Karpas-422 (cell line): Measurements from ENCODE around the gene F5. TPM values are rescaled to one million over a fixed set of nuclear protein-coding genes. Genes with fewer than 3 reads are reported as not detected.
"Not testable (repeated sequence)": the region's sequence is repeated elsewhere in the genome, so short reads cannot be mapped to it uniquely, and the experiment has no call there.

ENCODE experiments used
- DNase-seq: peaks from one replicate; pipeline ENCODE4 v3.0.0-alpha.2; 2015
- H2AFZ ChIP-seq: fragments of 200-600 bp; sonication (generic); 2 replicates; pipeline ENCODE4 v1.6.1; 2014; ENCODE audit warnings: antibody characterized with exemption, low read length, mixed read lengths
- H3K27ac ChIP-seq: fragments of 200-600 bp; sonication (generic); 2 replicates; pipeline ENCODE4 v1.5.1; 2014; ENCODE audit warnings: mild to moderate bottlenecking, low read length, moderate library complexity
- H3K27me3 ChIP-seq: fragments of 200-600 bp; sonication (generic); 2 replicates; pipeline ENCODE4 v1.6.1; 2014; ENCODE audit warnings: low read length, mixed read lengths
- H3K36me3 ChIP-seq: fragments of 200-600 bp; sonication (generic); 2 replicates; pipeline ENCODE4 v1.6.1; 2014; ENCODE audit warnings: low read length, mixed read lengths; ENCODE audit not compliant: insufficient read depth
- H3K4me1 ChIP-seq: fragments of 200-600 bp; sonication (generic); 2 replicates; pipeline ENCODE4 v1.6.1; 2014; ENCODE audit warnings: mild to moderate bottlenecking, low read length, mixed read lengths
- H3K4me2 ChIP-seq: fragments of 200-600 bp; sonication (generic); 2 replicates; pipeline ENCODE4 v1.6.1; 2014; ENCODE audit warnings: low read length, low read depth, mild to moderate bottlenecking; ENCODE audit not compliant: poor library complexity, severe bottlenecking
- H3K4me3 ChIP-seq: fragments of 200-600 bp; sonication (generic); 2 replicates; pipeline ENCODE4 v1.5.1; 2014; ENCODE audit warnings: mild to moderate bottlenecking, antibody characterized with exemption, low read length, mixed read lengths
- H3K79me2 ChIP-seq: fragments of 200-600 bp; sonication (generic); 2 replicates; pipeline ENCODE4 v1.6.1; 2014; ENCODE audit warnings: mild to moderate bottlenecking, low read length, mixed read lengths
- H3K9ac ChIP-seq: fragments of 200-600 bp; sonication (generic); 2 replicates; pipeline ENCODE4 v1.6.0; 2014; ENCODE audit warnings: low read length
- H3K9me2 ChIP-seq: fragments of 200-600 bp; sonication (generic), shearing (Covaris generic); replicated peaks from 2 replicates; pipeline ENCODE4 v1.6.0; 2014; ENCODE audit warnings: mild to moderate bottlenecking, low read length, moderate library complexity; ENCODE audit not compliant: insufficient read depth
- H3K9me3 ChIP-seq: fragments of 300-700, 200-600 bp; sonication (generic); 2 replicates; pipeline ENCODE4 v1.6.1; 2014; ENCODE audit warnings: low read length, mixed read lengths
- H4K20me1 ChIP-seq: fragments of 200-600 bp; sonication (generic); 2 replicates; pipeline ENCODE4 v1.6.1; 2014; ENCODE audit warnings: mild to moderate bottlenecking, antibody characterized with exemption, low read length, low read depth; ENCODE audit not compliant: insufficient read depth
- total RNA-seq: library from RNA; depleted of rRNA; stranded (reverse); fragments of >200 nt; shearing (Covaris generic); gene quantifications from 2 replicates; pipeline ENCODE4 v1.2.3, GENCODE V29; 2014; ENCODE audit warnings: low replicate concordance

F5 gene
- total RNA-seq, 1 experiment from 2014 or later, result not detected

DNA sequence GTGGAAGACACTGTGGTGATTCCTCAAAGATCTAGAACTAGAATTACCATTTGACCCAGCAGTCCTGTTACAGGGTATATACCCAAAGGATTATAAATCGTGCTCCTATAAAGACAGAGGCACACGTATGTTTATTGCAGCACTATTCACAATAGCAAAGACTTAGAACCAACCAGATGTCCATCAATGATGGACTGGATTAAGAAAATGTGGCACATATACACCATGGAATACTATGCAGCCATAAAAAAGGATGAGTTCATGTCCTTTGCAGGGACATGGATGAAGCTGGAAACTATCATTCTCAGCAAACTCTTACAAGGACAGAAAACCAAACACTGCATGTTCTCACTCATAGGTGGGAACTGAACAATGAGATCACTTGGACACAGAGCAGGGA is 82.7 kb downstream of the F5 start:
- not testable (repeated sequence) for DNase-seq, H2AFZ ChIP-seq, H4K20me1 ChIP-seq, H3K9ac ChIP-seq, H3K4me1 ChIP-seq, H3K36me3 ChIP-seq, H3K27ac ChIP-seq, H3K4me2 ChIP-seq, H3K9me2 ChIP-seq, H3K27me3 ChIP-seq, H3K79me2 ChIP-seq, H3K4me3 ChIP-seq, H3K9me3 ChIP-seq

GRCh38 chr1:169499807-169500206 is 86.5 kb downstream of the F5 start:
- no peaks in the 10 kb centered on the region for H3K9me2 ChIP-seq
- no peak overlapping the region for H3K9ac ChIP-seq
- no peak overlapping the region for H3K4me2 ChIP-seq
- DNase-seq, result no peak
- no peak overlapping the region for H3K27ac ChIP-seq
- H2AFZ ChIP-seq, result no peak overlapping the region
- no peaks in the 10 kb centered on the region for H3K4me1 ChIP-seq
- H3K36me3 ChIP-seq, result no peaks in the 10 kb centered on the region
- no peaks in the 10 kb centered on the region for H4K20me1 ChIP-seq
- no peaks in the 10 kb centered on the region for H3K79me2 ChIP-seq
- no peaks in the 10 kb centered on the region for H3K27me3 ChIP-seq
- H3K4me3 ChIP-seq, result no peak overlapping the region
- no peaks in the 10 kb centered on the region for H3K9me3 ChIP-seq

DNA sequence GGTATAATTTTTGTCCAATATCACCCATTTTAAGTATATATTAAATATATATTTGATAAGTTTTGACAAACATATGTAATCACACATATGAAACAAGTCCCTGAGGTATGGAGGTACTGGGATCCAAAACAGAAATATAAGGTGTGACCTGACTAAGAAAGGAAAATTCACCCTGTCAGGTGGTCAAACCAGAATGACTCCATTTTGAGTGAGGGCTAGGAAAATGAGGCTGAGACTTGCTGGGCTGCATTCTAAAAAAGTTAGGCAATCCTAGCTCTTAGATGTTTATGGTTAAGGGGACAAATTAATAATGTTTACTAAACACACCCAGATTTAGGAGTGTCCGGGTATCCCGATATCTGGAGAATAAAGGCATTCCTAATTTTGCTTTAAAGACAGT is 89.0 kb downstream of the F5 start:
- H3K4me2 ChIP-seq, result no peak overlapping the region
- no peaks in the 10 kb centered on the region for H3K36me3 ChIP-seq
- H3K9me2 ChIP-seq, result no peaks in the 10 kb centered on the region
- no peaks in the 10 kb centered on the region for H3K9me3 ChIP-seq
- H3K4me3 ChIP-seq, result no peak overlapping the region
- no peaks in the 10 kb centered on the region for H3K4me1 ChIP-seq
- no peak overlapping the region for H2AFZ ChIP-seq
- no peak overlapping the region for H3K27ac ChIP-seq
- no peak for DNase-seq
- no peak overlapping the region for H3K9ac ChIP-seq
- no peaks in the 10 kb centered on the region for H3K79me2 ChIP-seq
- H3K27me3 ChIP-seq, result no peaks in the 10 kb centered on the region
- H4K20me1 ChIP-seq, result no peaks in the 10 kb centered on the region

DNA sequence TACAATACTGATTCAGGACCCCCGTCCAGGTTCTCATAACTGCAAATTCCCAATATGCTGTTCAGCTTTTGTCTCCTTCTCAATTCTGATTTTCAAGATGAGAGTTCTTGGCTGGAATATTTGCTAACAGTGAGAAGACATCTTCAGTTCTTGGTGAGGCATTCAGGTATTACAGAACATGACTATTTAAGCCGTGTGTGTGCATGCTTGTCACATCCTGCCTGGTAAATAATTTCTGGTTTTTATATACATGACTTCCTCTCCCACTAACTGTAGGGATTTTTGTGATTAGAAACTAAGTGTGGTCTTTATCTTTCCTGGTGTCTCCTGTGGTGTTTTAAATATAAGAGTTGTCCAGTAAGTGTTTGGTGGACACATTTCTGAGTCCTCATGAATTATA is 90.4 kb downstream of the F5 start:
- H3K4me1 ChIP-seq, result no peaks in the 10 kb centered on the region
- H3K9ac ChIP-seq, result no peak overlapping the region
- no peak overlapping the region for H2AFZ ChIP-seq
- no peaks in the 10 kb centered on the region for H3K9me3 ChIP-seq
- no peaks in the 10 kb centered on the region for H3K36me3 ChIP-seq
- DNase-seq, result no peak
- no peak overlapping the region for H3K4me3 ChIP-seq
- no peak overlapping the region for H3K4me2 ChIP-seq
- H3K27me3 ChIP-seq, result no peaks in the 10 kb centered on the region
- H3K9me2 ChIP-seq, result no peaks in the 10 kb centered on the region
- H4K20me1 ChIP-seq, result no peaks in the 10 kb centered on the region
- H3K27ac ChIP-seq, result no peak overlapping the region
- H3K79me2 ChIP-seq, result no peaks in the 10 kb centered on the region

GRCh38 chr1:169495046-169495775 is 91.1 kb downstream of the F5 start:
- no peaks in the 10 kb centered on the region for H3K79me2 ChIP-seq
- no peaks in the 10 kb centered on the region for H3K27me3 ChIP-seq
- no peak overlapping the region for H3K9ac ChIP-seq
- no peak overlapping the region for H3K4me3 ChIP-seq
- no peak overlapping the region for H3K4me2 ChIP-seq
- no peaks in the 10 kb centered on the region for H3K9me2 ChIP-seq
- no peak overlapping the region for H2AFZ ChIP-seq
- no peak overlapping the region for H3K27ac ChIP-seq
- H3K36me3 ChIP-seq, result no peaks in the 10 kb centered on the region
- H3K9me3 ChIP-seq, result no peaks in the 10 kb centered on the region
- DNase-seq, result no peak
- H4K20me1 ChIP-seq, result no peaks in the 10 kb centered on the region
- no peaks in the 10 kb centered on the region for H3K4me1 ChIP-seq

- Histone ChIP-seq H3K9ac (no peak overlapping the region), H3K9me2 (no peaks in the 10 kb centered on the region), H2AFZ (no peak overlapping the region), H3K36me3 (no peaks in the 10 kb centered on the region), H3K4me1 (no peaks in the 10 kb centered on the region), H3K9me3 (no peaks in the 10 kb centered on the region), H3K79me2 (no peaks in the 10 kb centered on the region), H3K4me3 (no peak overlapping the region), H3K4me2 (no peak overlapping the region), H4K20me1 (no peaks in the 10 kb centered on the region), H3K27ac (no peak overlapping the region), H3K27me3 (no peaks in the 10 kb centered on the region)
- DNase-seq, result no peak
Observed at GRCh38 chr1:169494343-169494742, 91.9 kb downstream of the F5 start.

GRCh38 chr1:169493251-169493650 is 93.0 kb downstream of the F5 start:
- DNase-seq, result no peak
- no peak overlapping the region for H3K4me3 ChIP-seq
- H3K27ac ChIP-seq, result no peak overlapping the region
- H3K9ac ChIP-seq, result no peak overlapping the region
- no peaks in the 10 kb centered on the region for H3K9me3 ChIP-seq
- H4K20me1 ChIP-seq, result no peaks in the 10 kb centered on the region
- H3K4me2 ChIP-seq, result no peak overlapping the region
- H3K4me1 ChIP-seq, result no peaks in the 10 kb centered on the region
- H3K27me3 ChIP-seq, result no peaks in the 10 kb centered on the region
- H3K36me3 ChIP-seq, result no peaks in the 10 kb centered on the region
- no peak overlapping the region for H2AFZ ChIP-seq
- H3K79me2 ChIP-seq, result no peaks in the 10 kb centered on the region
- no peaks in the 10 kb centered on the region for H3K9me2 ChIP-seq

- no peaks in the 10 kb centered on the region for H3K79me2 ChIP-seq
- H3K4me2 ChIP-seq, result no peak overlapping the region
- no peaks in the 10 kb centered on the region for H3K27me3 ChIP-seq
- no peak overlapping the region for H2AFZ ChIP-seq
- no peak overlapping the region for H3K27ac ChIP-seq
- no peak for DNase-seq
- H3K9ac ChIP-seq, result no peak overlapping the region
- no peaks in the 10 kb centered on the region for H3K9me2 ChIP-seq
- H3K9me3 ChIP-seq, result no peaks in the 10 kb centered on the region
- no peaks in the 10 kb centered on the region for H3K4me1 ChIP-seq
- H4K20me1 ChIP-seq, result no peaks in the 10 kb centered on the region
- H3K36me3 ChIP-seq, result no peaks in the 10 kb centered on the region
- no peak overlapping the region for H3K4me3 ChIP-seq
Observed at GRCh38 chr1:169491845-169492281, 94.4 kb downstream of the F5 start.
